K562 (cell line): ENCODE measurements around the gene KCND3. TPM values are rescaled to one million over a fixed set of nuclear protein-coding genes. Genes with fewer than 3 reads are reported as not detected.

ENCODE experiments used
- ATAC-seq: fragments of 200-7000 bp; cut with Tn5 transposase; 3 replicates; pipeline ENCODE4 v1.9.1; 2020; ENCODE audit warnings: moderate library complexity
- BruUV-seq: library from RNA; stranded (reverse); fragments of 400-500 nt; replicated peaks from 2 replicates; lab custom pipeline; 2021; lab: Mats Ljungman, UMichigan
- CTCF ChIA-PET: fragments of 300-600 bp; formaldehyde crosslinking; extraction: SDS; loops from one replicate; lab custom pipeline; 2021; ENCODE audit warnings: low intra/inter-chr PET ratio; lab: Yijun Ruan, JAX
- POLR2A ChIA-PET: fragments of 300-600, 350-650 bp; sonication (Branson Sonifier 250); formaldehyde crosslinking; extraction: SDS; loops from one replicate; lab custom pipeline; 2021; ENCODE audit warnings: antibody characterized with exemption, inconsistent platforms; lab: Yijun Ruan, JAX
- DNase-seq, 4 experiments: peaks; one replicate each; pipeline versions ENCODE4 v3.0.0 to v3.0.0-alpha.2; 2011 to 2018; ENCODE audit warnings: low spot score in 3 of 4, mixed read lengths in 3 of 4; ENCODE audit errors: extremely low read depth in 1 of 4
- FAIRE-seq: peaks from 2 replicates; lab custom pipeline; 2011; peaks lifted over from hg19 to GRCh38; lab: Jason Lieb, UNC
- H2AFZ ChIP-seq: 2 replicates; pipeline ENCODE4 v1.6.0; 2011; ENCODE audit warnings: low read depth, low read length, control low read depth, inconsistent platforms
- H3K27ac ChIP-seq: fragments of 200-600 bp; 3 replicates; pipeline ENCODE4 v1.8.0; 2011; ENCODE audit warnings: low read depth, mild to moderate bottlenecking, control low read depth, inconsistent platforms, low read length, moderate library complexity, mixed read lengths; ENCODE audit errors: extremely low read depth
- H3K27me3 ChIP-seq, 2 experiments: fragments of 300-600 bp in 1 of 2; 2 replicates in 1 of 2; 3 replicates in 1 of 2; pipeline versions ENCODE4 v1.6.0 to v1.8.0; 2011; ENCODE audit warnings: inconsistent platforms in 2 of 2, low read length in 2 of 2, mild to moderate bottlenecking in 1 of 2, mixed read lengths in 1 of 2, moderate library complexity in 1 of 2; ENCODE audit not compliant: control insufficient read depth in 2 of 2, insufficient read depth in 2 of 2
- H3K36me3 ChIP-seq: fragments of 300-600 bp; 3 replicates; pipeline ENCODE4 v1.8.0; 2011; ENCODE audit warnings: mild to moderate bottlenecking, low read length, inconsistent platforms; ENCODE audit not compliant: control insufficient read depth, insufficient read depth
- H3K4me1 ChIP-seq, 2 experiments: fragments of 200-600 bp in 1 of 2; replicated peaks in 1 of 2; 2 replicates in 1 of 2; 3 replicates in 1 of 2; pipeline versions ENCODE4 v1.5.1 to v1.8.0; 2011; ENCODE audit warnings: inconsistent platforms in 2 of 2, low read length in 2 of 2, mild to moderate bottlenecking in 1 of 2, mixed read lengths in 1 of 2, moderate library complexity in 1 of 2; ENCODE audit not compliant: control insufficient read depth in 2 of 2, insufficient read depth in 2 of 2
- H3K4me2 ChIP-seq: 2 replicates; pipeline ENCODE4 v1.6.1; 2011; ENCODE audit warnings: low read length, control low read depth, inconsistent platforms, mixed read lengths; ENCODE audit not compliant: insufficient read depth
- H3K4me3 ChIP-seq: fragments of 200-600 bp; sonication (generic), shearing (Covaris generic); 2 replicates; pipeline ENCODE4 v1.5.1; 2016; ENCODE audit warnings: control low read depth, inconsistent platforms
- H3K79me2 ChIP-seq: fragments of 200-600 bp; 3 replicates; pipeline ENCODE4 v1.8.0; 2011; ENCODE audit warnings: low read length, inconsistent platforms; ENCODE audit not compliant: control insufficient read depth, insufficient read depth
- H3K9ac ChIP-seq, 2 experiments: 2 replicates each; pipeline versions ENCODE4 v1.6.0 to v1.6.1; 2011; ENCODE audit warnings: low read depth in 2 of 2, low read length in 2 of 2, control low read depth in 1 of 2, inconsistent platforms in 1 of 2, mild to moderate bottlenecking in 1 of 2, mixed read lengths in 1 of 2; ENCODE audit not compliant: insufficient read depth in 1 of 2
- H3K9me1 ChIP-seq: one replicate; pipeline ENCODE4 v1.6.0; 2011; ENCODE audit warnings: inconsistent platforms, mild to moderate bottlenecking, low read length, moderate library complexity; ENCODE audit not compliant: control insufficient read depth, insufficient read depth
- H3K9me3 ChIP-seq: replicated peaks from 2 replicates; pipeline ENCODE4 v1.5.1; 2011; ENCODE audit warnings: low read depth, low read length, inconsistent platforms; ENCODE audit not compliant: control insufficient read depth, insufficient read depth
- H4K20me1 ChIP-seq: replicated peaks from 2 replicates; pipeline ENCODE4 v1.6.1; 2011; ENCODE audit warnings: low read length, inconsistent platforms, mixed read lengths; ENCODE audit not compliant: control insufficient read depth, insufficient read depth
- CHD1 ChIP-seq: fragments of 200-600 bp; sonication (generic); IDR thresholded peaks from one replicate; pipeline ENCODE4 v1.6.1; 2012; ENCODE audit warnings: mild to moderate bottlenecking, moderate library complexity, low read length, inconsistent platforms
- ETS2 ChIP-seq: IDR thresholded peaks from 2 replicates; pipeline ENCODE4 v1.6.1; 2016; ENCODE audit warnings: borderline replicate concordance, missing genetic modification characterization, mild to moderate bottlenecking, moderate library complexity, missing compliant biosample characterization; ENCODE audit not compliant: poor library complexity, severe bottlenecking
- MBD2 ChIP-seq: sonication (generic); IDR thresholded peaks from 2 replicates; pipeline ENCODE4 v1.6.1; 2016; ENCODE audit warnings: low read depth, borderline replicate concordance
- MECOM ChIP-seq: fragments of 250-450 bp; sonication (Bioruptor Pico); IDR thresholded peaks from 2 replicates; pipeline ENCODE4 v1.8.0; 2022; ENCODE audit warnings: inconsistent platforms
- NEUROD1 ChIP-seq: fragments of 150-350 bp; IDR thresholded peaks from 2 replicates; pipeline ENCODE4 v1.6.1; 2014; ENCODE audit warnings: borderline replicate concordance, low read length, low read depth; ENCODE audit not compliant: partially characterized antibody
- NR2F6 ChIP-seq: fragments of 450-650 bp; formaldehyde crosslinking; IDR thresholded peaks from 2 replicates; pipeline ENCODE4 v1.4.0; 2020; ENCODE audit warnings: mild to moderate bottlenecking
- RBBP5 ChIP-seq: fragments of 200-600 bp; sonication (generic); IDR thresholded peaks from 2 replicates; pipeline ENCODE4 v1.6.1; 2012; ENCODE audit warnings: borderline replicate concordance, mild to moderate bottlenecking, low read length, control low read depth, inconsistent platforms; ENCODE audit not compliant: insufficient read depth, poor library complexity, severe bottlenecking
- ZNF644 ChIP-seq: fragments of 200-800 bp; sonication (Bioruptor generic); IDR thresholded peaks from 2 replicates; pipeline ENCODE4 v1.6.1; 2016; ENCODE audit warnings: low read depth, missing genetic modification characterization, missing compliant biosample characterization
- WGBS: fragments of 100-300 bp; shearing (Covaris generic); methylation state at CpG from one replicate; pipeline ENCODE4 v1.1.6; 2016; ENCODE audit warnings: low coverage, mixed read lengths; ENCODE audit not compliant: insufficient coverage; ENCODE audit errors: missing lambda C conversion rate; 5-methylcytosine and 5-hydroxymethylcytosine counted together
- in situ Hi-C: fragments of 300-500 bp; cut with MboI; formaldehyde crosslinking; loops from 4 replicates; pipeline ENCODE4 v1.15.0; 2018; ENCODE audit warnings: inconsistent platforms, mixed read lengths
- intact Hi-C: fragments of 100-400 bp; cut with micrococcal nuclease; formaldehyde crosslinking; loops from 2 replicates; pipeline ENCODE4 v1.14.2; 2022
- polyA plus RNA-seq, 8 experiments: library from polyadenylated mRNA; depleted of rRNA in 4 of 8; stranded (reverse) in 5 of 8; unstranded in 3 of 8; fragments of >200 nt; fragmentation: Nextera tagmentation in 2 of 8; fragmentation: Illumina TruSeq in 1 of 8; extraction: Ambion mirVana in 2 of 8; extraction: Trizol in 1 of 8; gene quantifications; 2 replicates each; pipeline versions ENCODE4 v1.2.1 to v1.2.3, GENCODE V29; 2011 to 2014; ENCODE audit warnings: inconsistent platforms in 1 of 8, missing spikeins in 1 of 8
- total RNA-seq, 7 experiments: library from RNA; depleted of rRNA in 6 of 7; stranded (reverse); fragments of >200 nt in 6 of 7; fragmentation: Illumina TruSeq in 2 of 7; extraction: Trizol in 2 of 7; gene quantifications; 2 replicates each; pipeline versions ENCODE4 v1.2.1 to v1.2.3, GENCODE V29; 2011 to 2021; ENCODE audit warnings: low replicate concordance in 1 of 7
- TF ChIP-seq, protein P1 (sequence below): IDR thresholded peaks from 2 replicates; pipeline ENCODE4 v1.6.1; 2014; ENCODE audit warnings: antibody characterized with exemption
- TF ChIP-seq, protein P2 (sequence below), 2 experiments: fragments of 200-800 bp in 1 of 2; sonication (Bioruptor generic) in 1 of 2; sonication (generic) in 1 of 2; formaldehyde crosslinking in 1 of 2; IDR thresholded peaks in 1 of 2; conservative IDR thresholded peaks in 1 of 2; 2 replicates each; pipeline versions ENCODE4 v1.5.0 to v1.6.1; 2016 to 2020; ENCODE audit warnings: missing compliant biosample characterization in 1 of 2, missing genetic modification characterization in 1 of 2, missing genetic modification reagents in 1 of 2

The KCND3 gene
- total and polyA plus RNA-seq, 9 of the 15 experiments (the other 6 are each of a cell fraction or from before 2014, with no cell fraction given) = not detected

DNA sequence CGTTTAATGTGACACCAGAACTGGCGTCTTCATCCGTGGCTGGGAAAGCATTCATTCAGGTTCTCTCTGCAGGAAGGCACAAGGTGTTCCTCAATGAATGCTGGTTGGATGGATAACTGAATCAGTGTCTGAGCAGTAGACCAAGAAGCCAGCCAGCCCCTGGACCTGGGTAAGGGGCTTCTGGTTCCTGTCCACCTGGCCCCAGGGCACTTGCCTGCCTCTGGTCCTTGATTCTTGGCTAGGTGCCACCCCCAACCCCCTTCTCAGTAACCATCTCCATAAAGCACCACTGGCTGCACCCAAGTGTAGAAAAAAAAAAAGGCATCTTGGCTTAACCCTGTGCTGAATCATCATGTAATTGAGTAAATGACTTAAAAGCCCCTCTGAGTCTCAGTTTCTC lies 59.1 kb downstream of the KCND3 start:
- Histone ChIP-seq H4K20me1 (0 out of 2 replicates have a peak, but pooled peaks cover 2% of the 10 kb centered on the region), H2AFZ (no peak overlapping the region), H3K9ac (no peak overlapping the region), H3K4me2 (no peak overlapping the region), H3K27ac (no peak overlapping the region), H3K9me1 (no peaks in the 10 kb centered on the region), H3K36me3 (no peaks in the 10 kb centered on the region), H3K27me3 (peaks cover 0 to 32% of the 10 kb centered on the region in 2 experiments; a peak in 2 of 5 replicates), H3K4me3 (no peak overlapping the region), H3K79me2 (no peaks in the 10 kb centered on the region), H3K4me1 (no peaks in the 10 kb centered on the region), H3K9me3 (no peaks in the 10 kb centered on the region)
- ChIA-PET POLR2A (interaction anchor here (0.6 kb wide), 1 partner anchor 37 kb away, joined by 3 read pairs; no protein-coding TSS in a partner anchor), CTCF (no interaction called here)
- WGBS = 0% methylated on average over 3 of the region's 3 CpGs
- no TSS peak for BruUV-seq
- intact Hi-C loops (no loop called here), in situ Hi-C loops (no loop called here)
- FAIRE-seq = no peak
- TF ChIP-seq, protein P1, sequence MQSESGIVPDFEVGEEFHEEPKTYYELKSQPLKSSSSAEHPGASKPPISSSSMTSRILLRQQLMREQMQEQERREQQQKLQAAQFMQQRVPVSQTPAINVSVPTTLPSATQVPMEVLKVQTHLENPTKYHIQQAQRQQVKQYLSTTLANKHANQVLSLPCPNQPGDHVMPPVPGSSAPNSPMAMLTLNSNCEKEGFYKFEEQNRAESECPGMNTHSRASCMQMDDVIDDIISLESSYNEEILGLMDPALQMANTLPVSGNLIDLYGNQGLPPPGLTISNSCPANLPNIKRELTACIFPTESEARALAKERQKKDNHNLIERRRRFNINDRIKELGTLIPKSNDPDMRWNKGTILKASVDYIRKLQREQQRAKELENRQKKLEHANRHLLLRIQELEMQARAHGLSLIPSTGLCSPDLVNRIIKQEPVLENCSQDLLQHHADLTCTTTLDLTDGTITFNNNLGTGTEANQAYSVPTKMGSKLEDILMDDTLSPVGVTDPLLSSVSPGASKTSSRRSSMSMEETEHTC = no peak
- TF ChIP-seq NR2F6 (CRISPR knock-in tag) = no peak
- no peak for ATAC-seq
- no peak for DNase-seq

DNA sequence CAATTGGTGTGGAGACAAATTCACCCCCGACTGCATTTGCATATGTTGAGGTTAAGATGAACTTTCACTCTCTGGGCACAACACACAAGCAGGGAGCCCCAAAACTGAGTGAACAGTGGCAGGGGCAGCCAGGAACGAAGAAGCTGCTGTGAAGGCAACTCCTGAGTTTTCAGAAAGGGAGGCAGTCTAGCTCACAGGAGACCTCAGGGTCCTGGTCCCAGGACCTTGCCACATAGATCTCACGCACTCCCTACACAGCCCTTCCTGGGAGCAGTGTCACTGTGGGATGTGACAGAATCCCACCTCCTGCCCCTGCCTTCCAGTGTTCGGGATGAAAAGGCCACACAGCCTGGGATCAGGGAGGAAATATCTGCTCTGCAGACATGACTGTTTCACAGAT lies 60.9 kb downstream of the KCND3 start:
- Histone ChIP-seq H3K4me1 (no peaks in the 10 kb centered on the region), H4K20me1 (0 out of 2 replicates have a peak, but pooled peaks cover 2% of the 10 kb centered on the region)
- in situ Hi-C loops = no loop called here
- TF ChIP-seq NEUROD1 (no peak), MBD2 (no peak), ETS2 (no peak), RBBP5 (no peak), CHD1 (no peak), ZNF644 (no peak), MECOM (CRISPR knock-in tag) (no peak)
- TF ChIP-seq, protein P2, sequence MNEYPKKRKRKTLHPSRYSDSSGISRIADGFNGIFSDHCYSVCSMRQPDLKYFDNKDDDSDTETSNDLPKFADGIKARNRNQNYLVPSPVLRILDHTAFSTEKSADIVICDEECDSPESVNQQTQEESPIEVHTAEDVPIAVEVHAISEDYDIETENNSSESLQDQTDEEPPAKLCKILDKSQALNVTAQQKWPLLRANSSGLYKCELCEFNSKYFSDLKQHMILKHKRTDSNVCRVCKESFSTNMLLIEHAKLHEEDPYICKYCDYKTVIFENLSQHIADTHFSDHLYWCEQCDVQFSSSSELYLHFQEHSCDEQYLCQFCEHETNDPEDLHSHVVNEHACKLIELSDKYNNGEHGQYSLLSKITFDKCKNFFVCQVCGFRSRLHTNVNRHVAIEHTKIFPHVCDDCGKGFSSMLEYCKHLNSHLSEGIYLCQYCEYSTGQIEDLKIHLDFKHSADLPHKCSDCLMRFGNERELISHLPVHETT (CRISPR knock-in tag; conservative IDR thresholded peaks at IDR 0.05 in 1 of 2, IDR thresholded peaks at IDR 0.05 in 1 of 2) = no peak
- TF ChIP-seq, all 486 proteins: peak for 0
- no TSS peak for BruUV-seq
- ATAC-seq (no peak), FAIRE-seq (no peak), DNase-seq (no peak)
- intact Hi-C loops = no loop called here
- no peak overlapping the region for H3K4me3 ChIP-seq
- no peak overlapping the region for H3K4me2 ChIP-seq
- no peaks in the 10 kb centered on the region for H3K79me2 ChIP-seq
- peaks cover 0 to 23% of the 10 kb centered on the region in 2 experiments; a peak in 2 of 5 replicates for H3K27me3 ChIP-seq
- H3K9ac ChIP-seq = no peak overlapping the region
- no peaks in the 10 kb centered on the region for H3K9me1 ChIP-seq
- H3K36me3 ChIP-seq = no peaks in the 10 kb centered on the region
- H3K27ac ChIP-seq = no peak overlapping the region
- CTCF ChIA-PET = no interaction called here
- POLR2A ChIA-PET = interaction anchor here (1.9 kb wide), 1 partner anchor 12 kb away, joined by 5 read pairs; no protein-coding TSS in a partner anchor
- 0% methylated on average over 4 of the region's 4 CpGs for WGBS
- no peak overlapping the region for H2AFZ ChIP-seq
- no peaks in the 10 kb centered on the region for H3K9me3 ChIP-seq
